Activated CD4-positive, alpha-beta T cell treated with anti-CD3 and anti-CD28 coated beads, Interleukin-2, amount 50 U/mL, for 1 hour (primary cell): ENCODE data around the gene GRM7.

ENCODE experiments used
- DNase-seq: peaks from one replicate; pipeline ENCODE4 v3.0.0-alpha.2; 2020

GRM7 gene

DNA sequence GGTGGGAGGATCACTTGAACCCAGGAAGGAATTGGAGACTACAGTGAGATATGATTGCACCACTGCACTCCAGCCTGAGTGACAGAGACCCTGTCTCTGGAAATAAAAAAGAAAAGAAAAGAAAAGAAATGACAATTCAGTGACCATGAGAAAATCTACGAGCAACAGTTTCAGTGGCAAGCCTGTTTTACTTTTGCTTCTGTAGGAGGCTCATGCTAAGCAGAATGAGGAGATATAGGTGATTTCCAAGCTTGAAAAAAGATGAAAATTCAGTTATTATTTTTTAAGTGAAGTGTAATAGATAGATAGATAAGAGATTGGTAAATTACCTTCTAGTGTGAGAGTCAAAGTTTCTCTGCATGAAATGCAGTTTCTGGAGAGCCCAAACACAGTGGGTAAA, 651.1 kb downstream of the GRM7 start:
- no peak for DNase-seq

DNA sequence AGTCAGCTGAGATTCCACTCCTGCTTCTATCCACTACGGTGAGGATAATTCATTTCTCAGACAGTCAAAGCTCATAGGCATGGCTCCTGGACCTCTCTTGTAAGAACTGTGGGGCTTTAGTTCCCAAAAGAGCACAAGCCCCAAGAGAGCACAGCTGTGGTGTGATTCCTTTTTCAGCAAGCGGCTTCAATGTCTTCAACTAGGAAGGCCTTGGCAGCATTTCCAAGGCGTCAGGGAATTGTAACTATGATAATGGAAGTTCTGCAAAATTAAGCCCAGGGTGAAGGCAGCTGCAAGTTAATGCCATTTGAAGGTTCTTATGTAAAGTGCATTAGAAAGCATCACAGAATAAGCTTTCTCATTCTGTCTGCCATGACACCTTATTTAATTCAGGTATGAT, 657.1 kb downstream of the GRM7 start:
- DNase-seq, result no peak

DNA sequence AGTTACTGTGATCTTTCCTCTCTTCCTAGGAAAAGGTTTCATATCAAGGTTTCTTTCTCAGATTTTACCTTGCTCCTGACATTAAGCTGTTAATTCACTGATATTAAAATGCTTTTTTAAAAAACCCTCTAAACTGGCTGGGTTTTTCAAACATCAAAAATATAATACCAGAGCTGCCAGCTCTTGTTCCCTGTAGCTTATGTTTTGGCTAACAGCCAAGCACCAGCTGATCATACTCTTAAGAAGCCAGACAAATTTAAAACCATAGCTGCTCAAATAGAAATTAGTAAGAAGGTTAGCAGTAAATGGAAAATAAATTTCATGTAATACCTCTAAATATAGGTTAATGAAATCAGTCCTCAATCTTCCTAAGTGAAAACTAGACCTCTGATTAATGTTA, 657.5 kb downstream of the GRM7 start:
- DNase-seq, result no peak

DNA sequence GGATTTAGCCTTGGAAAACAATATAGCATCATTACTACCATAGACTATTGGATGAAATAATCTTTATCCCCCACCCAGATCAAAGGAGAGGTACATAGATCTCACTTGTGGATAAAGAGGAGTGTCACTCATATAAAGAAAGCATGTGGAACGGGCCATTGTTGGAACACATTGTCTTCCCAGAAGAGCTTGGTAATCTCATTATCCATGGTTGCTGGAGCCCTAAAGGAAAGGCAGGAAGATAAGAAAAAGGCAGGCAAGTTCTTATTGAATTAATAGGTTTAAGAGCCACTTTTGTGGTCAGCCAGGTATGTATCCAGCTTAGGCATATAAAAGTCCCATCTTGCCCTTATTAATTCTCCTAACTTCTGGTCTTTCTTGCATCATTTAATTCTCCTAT, 659.1 kb downstream of the GRM7 start:
- no peak for DNase-seq

DNA sequence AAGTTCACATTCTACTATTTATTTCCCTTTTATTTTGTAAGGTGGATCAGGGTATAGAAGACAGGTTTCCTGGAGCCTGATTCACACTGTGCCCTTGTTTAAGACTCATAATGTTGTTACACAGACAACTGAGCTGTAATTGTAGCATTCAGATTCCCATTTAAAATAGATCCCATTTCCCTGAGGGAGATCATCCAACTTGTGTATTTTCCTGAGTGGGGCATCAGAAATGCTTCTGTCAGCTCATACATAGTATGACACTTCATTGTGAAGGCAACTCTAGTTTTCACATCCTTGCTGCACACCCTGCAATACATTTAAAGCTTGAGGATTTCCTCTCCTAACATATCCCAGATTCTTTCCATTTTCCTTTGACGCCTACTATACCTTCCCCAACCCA, 659.7 kb downstream of the GRM7 start:
- DNase-seq, result no peak

DNA sequence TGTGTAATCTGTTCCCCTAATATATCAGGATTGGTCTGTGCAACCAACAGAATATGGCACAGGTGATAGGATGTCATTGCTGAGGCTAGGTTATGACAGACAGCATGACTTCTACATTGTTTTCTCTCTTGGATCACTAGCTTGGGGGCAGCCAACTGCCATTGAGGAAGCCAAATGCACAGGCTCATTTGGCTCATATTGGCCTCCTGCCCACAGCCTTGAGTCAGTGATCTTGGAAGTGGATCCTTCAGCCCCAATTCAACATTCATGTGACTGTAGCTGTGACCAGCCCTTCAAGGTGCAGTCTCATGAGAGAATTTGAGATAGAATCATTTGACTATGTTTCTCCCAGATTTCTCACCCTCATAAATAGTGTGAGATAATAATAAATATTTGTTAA, 675.6 kb downstream of the GRM7 start:
- no peak for DNase-seq

DNA sequence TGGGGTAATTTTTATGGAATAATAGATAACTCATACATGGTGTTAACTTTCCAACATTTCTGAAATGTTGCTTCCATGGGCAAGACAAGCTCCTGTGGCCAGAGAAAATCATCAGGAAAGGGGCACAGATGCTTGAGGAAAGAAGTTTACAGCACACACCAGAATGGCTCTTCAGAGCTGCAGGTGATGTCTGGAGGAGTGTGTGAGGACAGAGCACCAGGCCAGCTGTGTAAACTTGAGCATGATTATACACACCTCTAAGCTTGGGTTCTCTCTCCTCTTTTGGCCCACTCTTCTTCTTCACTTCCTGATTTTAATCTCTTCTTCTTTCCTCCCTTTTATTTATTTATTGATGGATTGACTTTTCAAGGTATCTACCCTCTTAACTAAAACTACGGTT, 676.0 kb downstream of the GRM7 start:
- no peak for DNase-seq

DNA sequence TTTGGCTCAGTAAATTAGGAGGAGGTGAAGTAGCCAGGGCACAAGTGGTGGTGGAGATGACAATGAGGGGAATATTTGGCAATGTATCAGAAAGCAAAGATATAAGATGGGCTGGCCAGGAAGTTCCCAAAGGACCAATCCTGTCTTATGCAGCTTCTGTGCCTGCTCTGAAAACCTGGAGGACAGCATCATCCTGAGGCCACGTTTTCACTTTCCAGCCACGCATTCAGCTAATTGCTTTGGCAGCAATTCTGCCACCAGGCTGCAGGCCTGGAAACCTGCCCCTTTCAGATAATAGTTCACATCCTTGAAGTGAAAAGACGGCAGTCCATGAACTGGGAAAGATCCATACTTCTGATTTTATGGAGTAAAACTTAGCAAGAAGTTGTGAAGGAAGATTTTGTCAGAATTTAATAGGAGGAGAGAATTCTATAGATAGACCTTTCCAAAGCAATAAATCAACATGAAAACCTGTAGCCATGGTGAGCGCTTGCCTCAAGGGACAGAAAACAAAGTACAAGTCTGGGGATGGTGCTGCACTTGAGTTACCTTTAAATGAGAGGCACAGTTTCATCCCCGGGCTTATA, 682.5 kb downstream of the GRM7 start:
- DNase-seq, result no peak

DNA sequence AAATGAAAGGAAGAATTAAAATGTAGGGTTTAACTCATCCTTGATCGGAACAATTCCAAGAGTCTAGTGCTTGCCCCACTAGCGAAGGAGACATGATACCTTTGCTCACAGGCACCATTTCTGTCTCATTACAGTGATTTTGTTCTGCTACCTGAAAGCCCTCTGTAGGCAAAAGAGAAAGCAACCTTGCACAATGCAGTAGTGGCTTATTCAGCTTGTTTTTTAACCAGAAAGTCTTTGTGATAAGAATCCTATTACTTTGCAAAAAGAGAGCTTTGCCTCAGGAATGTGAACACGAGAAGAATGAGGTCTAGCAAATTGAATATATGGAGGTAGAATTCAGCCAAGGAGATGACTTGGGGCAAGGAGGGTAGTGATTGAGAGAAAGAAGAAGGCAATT, 684.4 kb downstream of the GRM7 start:
- no peak for DNase-seq

DNA sequence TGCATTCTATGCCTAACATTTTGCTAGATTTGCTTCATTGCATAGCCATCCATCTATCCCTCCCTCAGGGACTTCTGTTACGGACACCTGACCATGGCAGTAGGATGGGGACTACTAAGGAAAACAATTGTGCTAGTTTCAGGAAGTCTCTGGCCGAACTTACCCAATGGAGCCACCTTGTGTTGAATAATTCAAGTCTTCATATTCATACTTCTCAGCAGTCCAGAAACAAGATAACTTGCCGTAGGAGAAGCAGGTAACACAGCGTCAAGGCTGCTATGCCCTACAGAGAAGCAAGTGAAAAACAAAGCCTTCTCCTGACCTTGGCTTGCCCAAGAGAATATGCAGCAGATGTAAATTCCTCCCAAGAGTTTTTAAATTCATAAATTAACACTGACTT, 685.3 kb downstream of the GRM7 start:
- DNase-seq, result no peak

DNA sequence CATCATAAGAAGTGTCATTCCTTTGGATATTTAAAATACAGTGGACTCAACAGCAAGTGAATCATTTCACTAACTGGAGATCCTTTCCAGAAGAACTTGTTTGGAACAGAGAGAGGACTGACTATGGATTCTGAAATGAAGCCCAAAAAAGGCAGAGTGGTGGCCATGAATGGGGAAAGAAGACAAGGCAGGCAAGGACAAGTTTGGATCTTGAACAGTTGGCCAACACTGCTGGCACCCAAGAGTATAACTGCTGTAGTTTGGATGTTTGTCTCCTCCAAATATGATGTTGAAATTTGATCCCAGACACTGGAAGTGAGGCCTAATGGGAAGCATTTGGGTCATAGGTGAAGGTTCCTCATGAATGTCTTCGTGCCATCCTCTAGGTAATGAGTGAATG, 686.9 kb downstream of the GRM7 start:
- DNase-seq, result no peak

DNA sequence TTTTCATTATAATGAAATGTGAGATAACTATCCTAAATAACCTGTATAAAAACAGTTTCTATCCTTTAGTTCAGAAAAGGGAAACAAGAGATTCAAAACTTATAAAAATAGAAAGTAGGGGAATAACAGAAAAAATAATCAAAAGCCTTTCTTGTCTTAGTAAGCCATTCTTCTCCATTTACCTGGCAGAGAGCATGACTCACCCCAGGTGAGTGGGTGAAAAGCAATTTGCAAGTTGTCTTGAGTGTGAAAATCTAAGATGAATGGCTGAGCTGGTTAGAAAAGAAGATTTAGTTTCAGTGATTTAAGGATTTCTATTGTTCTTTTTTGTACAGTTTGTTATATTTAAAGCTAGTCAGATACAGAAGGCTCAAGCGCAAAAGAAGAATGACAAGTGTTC, 702.0 kb downstream of the GRM7 start:
- DNase-seq, result no peak

DNA sequence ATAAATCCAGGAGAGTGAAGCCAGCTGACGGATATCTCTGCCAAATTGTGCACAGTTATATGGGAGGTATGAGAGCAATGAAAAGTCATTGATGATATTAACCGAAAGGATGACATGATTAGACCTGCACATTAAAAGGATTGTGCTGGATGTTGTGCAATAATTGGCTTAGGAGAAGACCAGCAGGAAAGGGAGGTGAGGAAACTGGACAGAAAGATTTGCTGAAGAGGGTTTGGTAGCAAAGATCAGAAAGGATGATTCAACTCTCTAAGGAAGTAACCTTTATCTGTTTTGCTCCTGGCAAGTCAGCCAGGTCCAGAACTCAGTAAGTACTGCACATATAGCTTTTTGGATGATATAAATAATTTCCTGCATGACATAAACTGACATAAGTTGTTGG, 704.7 kb downstream of the GRM7 start:
- no peak for DNase-seq

DNA sequence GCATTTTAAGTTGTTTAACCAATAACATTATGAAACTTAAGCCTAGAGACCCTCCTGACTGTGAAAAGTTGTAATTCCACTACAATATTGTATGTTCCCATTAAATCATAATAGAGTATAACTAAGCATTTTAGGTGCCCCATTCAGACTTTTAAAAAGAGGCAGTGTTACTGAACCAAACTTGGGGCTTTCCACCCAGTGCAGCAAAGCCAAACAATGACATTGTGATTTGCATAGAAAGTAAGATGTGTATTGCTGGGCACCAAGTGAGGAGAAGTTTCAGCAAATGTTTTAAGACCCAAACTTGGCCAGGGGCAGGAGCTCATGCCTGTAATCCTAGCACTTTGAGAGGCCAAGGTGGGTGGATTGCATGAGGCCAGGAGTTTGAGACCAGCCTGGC, 706.2 kb downstream of the GRM7 start:
- no peak for DNase-seq

DNA sequence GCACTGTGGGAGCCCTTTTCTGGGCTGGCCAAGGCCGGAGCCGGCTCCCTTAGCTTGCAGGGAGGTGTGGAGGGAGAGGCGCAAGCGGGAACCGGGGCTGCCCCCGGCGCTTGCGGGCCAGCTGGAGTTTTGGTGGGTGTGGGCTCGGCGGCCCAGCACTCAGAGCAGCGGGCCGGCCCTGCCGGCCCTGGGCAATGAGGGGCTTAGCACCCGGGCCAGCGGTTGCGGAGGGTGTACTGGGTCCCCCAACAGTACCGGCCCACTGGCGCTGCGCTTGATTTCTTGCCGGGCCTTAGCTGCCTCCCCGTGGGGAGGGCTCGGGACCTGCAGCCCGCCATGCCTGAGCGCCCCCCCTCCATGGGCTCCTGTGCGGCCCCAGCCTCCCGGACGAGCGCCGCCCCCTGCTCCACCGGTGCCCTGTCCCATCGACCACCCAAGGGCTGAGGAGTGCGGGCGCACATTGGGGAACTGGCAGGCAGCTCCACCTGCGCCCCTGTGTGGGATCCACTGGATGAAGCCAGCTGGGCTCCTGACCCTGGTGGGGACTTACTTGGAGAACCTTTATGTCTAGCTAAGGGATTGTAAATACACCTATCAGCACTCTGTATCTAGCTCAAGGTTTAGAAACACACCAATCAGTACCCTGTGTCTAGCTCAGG, 707.7 kb downstream of the GRM7 start:
- no peak for DNase-seq

DNA sequence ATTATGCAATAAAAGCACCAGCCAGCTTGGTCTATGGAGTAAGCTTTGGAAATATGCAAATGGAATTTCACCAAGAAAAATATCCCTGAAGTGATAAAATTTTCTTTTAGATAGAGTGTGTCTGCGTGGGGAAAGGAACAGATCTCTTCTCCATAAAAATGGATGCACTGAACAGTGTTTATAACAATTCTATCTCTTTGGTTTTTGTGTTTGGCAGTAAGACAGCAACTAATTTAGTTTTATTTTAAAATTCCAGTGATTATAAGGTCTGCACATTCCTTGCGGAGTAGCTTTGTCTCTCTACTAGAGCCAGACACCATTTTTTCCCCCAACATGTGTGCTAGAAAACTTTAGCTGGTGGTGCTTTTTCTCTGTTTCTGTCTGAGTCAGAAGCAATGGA, 712.4 kb downstream of the GRM7 start:
- no peak for DNase-seq

DNA sequence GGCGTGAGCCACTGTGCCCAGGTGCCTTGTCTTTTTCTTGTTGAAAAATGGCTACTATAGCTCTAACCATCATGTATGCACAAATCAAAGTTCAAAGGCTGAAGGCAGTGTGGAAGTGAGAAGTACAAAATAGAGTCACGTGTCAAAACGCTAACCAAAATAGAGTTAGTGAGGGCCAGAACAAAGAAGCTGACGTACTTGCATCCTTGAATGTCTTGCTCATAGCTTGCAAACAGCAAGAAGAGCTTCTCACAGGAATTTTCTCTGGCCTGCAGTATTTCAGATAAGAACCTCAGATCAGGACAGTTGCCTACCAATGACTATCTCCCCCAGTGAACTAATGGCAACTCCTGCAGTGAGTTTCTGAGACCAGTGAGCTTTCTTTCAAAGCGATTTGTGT, 713.5 kb downstream of the GRM7 start:
- no peak for DNase-seq

DNA sequence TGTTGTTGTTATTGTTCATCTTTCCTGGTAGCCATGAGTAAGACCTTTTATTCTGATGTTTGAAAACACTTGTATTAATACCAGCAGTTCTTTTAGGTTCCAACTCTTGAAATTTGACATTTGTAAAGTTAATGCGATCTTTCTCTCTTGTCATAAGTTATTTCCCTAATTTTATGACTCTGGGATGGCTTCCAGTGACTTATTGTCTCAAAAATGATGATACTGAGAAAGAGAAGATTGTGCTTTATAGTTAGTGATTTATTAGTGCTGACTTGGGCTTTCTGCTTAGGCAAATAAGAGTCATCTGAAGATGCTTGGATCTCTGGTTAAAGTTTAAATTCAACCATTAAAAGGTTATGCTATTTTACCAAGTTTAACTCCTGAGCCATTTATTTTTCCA, 715.2 kb downstream of the GRM7 start:
- no peak for DNase-seq

DNA sequence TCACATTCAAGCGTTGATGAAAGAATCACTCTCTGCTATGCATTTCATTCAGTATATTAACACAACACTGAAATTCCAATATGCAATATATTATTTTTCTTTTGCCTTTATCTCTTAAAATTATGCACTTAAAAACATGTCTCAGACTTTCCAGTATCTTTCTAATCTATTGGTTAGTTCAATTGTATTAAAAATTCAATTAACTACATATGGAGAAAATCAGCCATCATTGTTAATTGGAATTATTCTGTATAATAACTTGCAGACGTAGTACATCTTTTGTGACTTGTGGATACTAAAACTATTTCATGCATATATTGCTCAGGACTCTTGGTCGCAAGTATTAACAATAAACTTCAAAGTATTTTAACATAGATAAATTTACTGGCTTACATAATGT, 715.6 kb downstream of the GRM7 start:
- no peak for DNase-seq

DNA sequence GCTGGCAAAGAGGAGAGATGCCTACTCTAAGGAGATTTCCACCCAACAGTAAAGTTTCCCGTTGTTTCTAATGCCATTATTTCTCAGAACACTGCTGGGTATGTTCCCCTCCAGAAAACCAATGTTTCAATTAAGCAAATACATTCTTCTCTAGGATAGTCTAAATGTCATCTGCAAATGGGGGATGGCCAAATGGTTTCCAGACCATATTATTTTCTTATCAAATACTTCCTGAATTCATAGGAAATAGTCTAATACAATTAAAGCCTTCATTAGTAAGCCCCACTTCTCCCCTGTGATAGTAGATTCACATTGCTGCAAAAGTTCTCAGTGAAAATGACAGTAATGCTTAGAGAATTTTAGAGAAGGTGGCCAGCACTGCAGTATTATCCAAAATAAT, 716.6 kb downstream of the GRM7 start:
- DNase-seq, result no peak

DNA sequence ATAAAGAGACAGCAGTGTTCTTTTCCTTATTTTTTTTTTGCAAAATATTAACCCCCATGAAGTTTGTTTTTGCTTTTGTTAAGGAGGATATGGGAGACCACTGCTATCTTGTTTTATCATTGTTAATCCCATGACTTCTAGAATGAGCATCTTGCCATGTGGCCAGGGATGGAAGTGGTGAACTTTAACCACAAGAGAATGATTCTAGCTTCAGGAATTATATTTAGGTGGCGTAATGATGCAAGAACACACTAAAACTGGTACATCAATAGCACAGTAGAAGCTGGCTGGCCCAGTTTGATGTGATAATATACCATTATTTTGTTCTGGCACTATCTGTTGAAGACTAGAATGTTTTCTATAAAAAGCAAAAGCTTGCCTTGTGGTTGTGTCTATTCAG, 720.9 kb downstream of the GRM7 start:
- DNase-seq, result no peak

DNA sequence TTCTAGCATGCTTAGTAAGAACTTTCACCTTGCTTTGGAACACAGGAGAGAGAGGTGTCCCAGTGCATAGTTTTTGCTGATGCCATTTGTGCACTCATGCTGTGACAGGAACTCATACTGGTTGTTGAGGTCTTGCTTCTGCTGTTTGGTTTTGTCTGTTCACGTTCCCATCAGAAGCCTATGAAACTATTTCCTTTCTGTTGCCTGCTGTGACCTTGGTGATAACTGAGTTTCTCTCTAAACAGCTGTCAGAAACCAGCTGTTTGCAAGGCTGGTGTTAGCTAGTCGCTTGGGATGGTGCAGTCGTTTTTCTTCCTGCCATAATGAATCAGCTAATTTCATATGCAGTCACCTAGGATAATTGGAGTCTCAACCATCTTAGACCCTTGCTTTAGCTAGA, 724.1 kb downstream of the GRM7 start:
- DNase-seq, result no peak

DNA sequence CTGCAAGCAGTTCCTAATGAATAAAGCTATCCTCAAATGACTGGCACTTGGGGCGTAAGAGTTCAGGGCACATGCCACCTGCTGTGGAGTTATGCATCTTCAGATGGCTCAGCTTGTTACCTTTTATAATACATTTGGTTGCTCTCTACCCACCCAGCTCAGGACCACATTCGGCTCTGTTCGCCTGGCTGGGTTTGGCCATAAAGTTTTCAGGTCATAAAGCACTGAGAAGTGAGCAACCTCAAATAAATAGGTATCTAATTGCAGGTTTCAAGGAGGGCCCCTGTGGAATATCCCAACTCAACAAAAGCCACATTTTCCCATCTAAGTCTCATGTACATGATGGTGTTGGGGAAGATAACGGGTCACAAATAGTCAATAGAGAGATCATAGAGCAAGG, 727.3 kb downstream of the GRM7 start:
- DNase-seq, result no peak

DNA sequence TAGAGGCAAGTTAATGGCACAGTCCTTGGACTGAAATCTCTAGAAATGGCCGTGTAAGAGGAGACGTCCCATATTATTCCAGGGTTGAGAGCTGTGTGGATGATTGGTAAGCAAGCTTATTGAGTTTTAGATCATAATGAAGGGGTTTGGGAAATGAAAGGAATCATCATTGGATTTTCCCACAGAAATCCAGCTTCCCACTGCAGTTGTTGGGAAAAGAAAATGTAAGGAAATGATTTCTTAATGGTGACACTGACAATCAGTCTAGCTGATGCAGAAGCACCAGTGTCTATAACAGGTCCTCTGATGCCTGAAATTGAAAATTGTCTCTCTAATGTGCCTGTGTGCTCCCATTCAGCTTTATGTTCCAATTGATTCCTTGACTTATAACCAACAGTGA, 728.6 kb downstream of the GRM7 start:
- no peak for DNase-seq

DNA sequence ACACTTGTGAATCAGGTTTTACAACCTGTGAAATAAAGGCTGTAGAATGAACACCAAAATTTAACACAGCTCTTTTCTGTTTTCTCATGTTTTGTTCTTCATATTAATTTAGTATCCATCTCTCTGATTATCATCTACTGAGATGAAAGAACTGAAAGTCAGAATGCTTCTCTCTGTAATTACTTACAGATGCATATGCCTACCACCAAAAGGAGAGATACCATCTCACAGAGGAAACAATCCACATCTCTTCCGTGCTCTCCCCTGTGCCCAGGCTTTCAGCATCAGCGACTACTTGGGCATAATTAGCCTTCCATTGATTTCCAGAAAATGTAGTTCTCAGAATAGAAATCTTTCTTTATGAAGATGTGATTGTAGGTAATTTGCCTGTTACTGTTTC, 741.4 kb downstream of the GRM7 start:
- DNase-seq, result no peak

DNA sequence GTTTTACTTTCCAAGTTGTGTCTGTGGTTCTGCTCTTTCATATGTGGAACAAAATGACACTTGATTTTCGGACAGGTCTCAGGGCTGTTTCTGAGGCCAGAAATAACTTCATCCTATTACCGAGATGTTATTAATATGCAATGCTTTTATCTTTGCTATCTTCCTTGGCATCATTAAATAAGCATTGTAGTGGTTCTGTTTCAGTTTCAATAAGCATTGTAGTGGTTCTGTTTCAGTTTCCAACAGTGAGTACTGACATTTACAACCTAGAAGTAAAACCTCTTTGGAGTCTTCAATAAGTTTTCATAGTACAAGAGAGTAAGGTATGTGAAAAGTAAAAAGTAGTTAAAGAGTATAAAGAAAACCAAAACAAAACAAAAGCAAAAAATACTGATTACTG, 746.2 kb downstream of the GRM7 start:
- DNase-seq, result no peak
